Epidermal melanocyte (primary cell): ENCODE results near the gene TXLNG.
A peak's percentile ranks its signal among the peaks of the same experiment; 100 is the strongest.
"Not testable (repeated sequence)": the region's sequence is repeated elsewhere in the genome, so short reads cannot be mapped to it uniquely, and the experiment has no call there.

Experiments used
- DNase-seq: peaks from one replicate; pipeline ENCODE4 v3.0.0; 2011; ENCODE audit warnings: low spot score; ENCODE audit not compliant: insufficient read length

The TXLNG gene

GRCh38 chrX:16786139-16786790 lies at the start of gene TXLNG:
TSS of gene TXLNG (plus strand) at chrX:16786466. CDS start at chrX:16786488, 22 bp downstream.
- DNase-seq = peak; percentile 66

GRCh38 chrX:16737024-16737423 lies 49.2 kb upstream of the TXLNG start:
- DNase-seq = no peak

- no peak for DNase-seq
These were observed 46.7 kb upstream of the TXLNG start for GRCh38 chrX:16739574-16739973.

- no peak for DNase-seq
These were observed 42.5 kb upstream of the TXLNG start for GRCh38 chrX:16743604-16744325.

- no peak for DNase-seq
These were observed 41.2 kb upstream of the TXLNG start for GRCh38 chrX:16745102-16745501.

GRCh38 chrX:16745659-16746058 lies 40.6 kb upstream of the TXLNG start:
- no peak for DNase-seq

GRCh38 chrX:16748425-16748824 lies 37.8 kb upstream of the TXLNG start:
- no peak for DNase-seq

- DNase-seq = no peak
These were observed 36.1 kb upstream of the TXLNG start for GRCh38 chrX:16750136-16750535.

- no peak for DNase-seq
These were observed 32.2 kb upstream of the TXLNG start for GRCh38 chrX:16754019-16754418.

- DNase-seq = no peak
These were observed 29.5 kb upstream of the TXLNG start for GRCh38 chrX:16756724-16757123.

GRCh38 chrX:16761500-16761899 lies 24.8 kb upstream of the TXLNG start:
- DNase-seq = not testable (repeated sequence)

GRCh38 chrX:16762579-16762978 lies 23.7 kb upstream of the TXLNG start:
- no peak for DNase-seq

- DNase-seq = no peak
These were observed 20.7 kb upstream of the TXLNG start for GRCh38 chrX:16765594-16765993.

GRCh38 chrX:16770970-16771482 lies 15.2 kb upstream of the TXLNG start:
- no peak for DNase-seq

GRCh38 chrX:16771483-16772398 lies 14.5 kb upstream of the TXLNG start:
- no peak for DNase-seq

- no peak for DNase-seq
These were observed 13.8 kb upstream of the TXLNG start for GRCh38 chrX:16772460-16772859.

- DNase-seq = no peak
These were observed 11.5 kb upstream of the TXLNG start for GRCh38 chrX:16774746-16775145.

GRCh38 chrX:16778545-16778944 lies 7.7 kb upstream of the TXLNG start:
- no peak for DNase-seq

GRCh38 chrX:16778993-16779392 lies 7.3 kb upstream of the TXLNG start:
- no peak for DNase-seq

- not testable (repeated sequence) for DNase-seq
These were observed 6.5 kb upstream of the TXLNG start for GRCh38 chrX:16779815-16780214.

- no peak for DNase-seq
These were observed 2.8 kb upstream of the TXLNG start for GRCh38 chrX:16783452-16783851.

GRCh38 chrX:16784440-16784839 lies 1.8 kb upstream of the TXLNG start:
- DNase-seq = not testable (repeated sequence)
